Calu3 (cell line): ENCODE measurements around the gene CDK11B. TPM values are rescaled to one million over a fixed set of nuclear protein-coding genes. Genes with fewer than 3 reads are reported as not detected.

Experiments
- BruUV-seq: library from RNA; stranded (reverse); fragments of 400-500 nt; replicated peaks from 2 replicates; lab custom pipeline; 2021; lab: Mats Ljungman, UMichigan
- CTCF ChIA-PET: fragments of 300-600 bp; sonication (Branson Sonifier 250); formaldehyde crosslinking; loops from one replicate; lab custom pipeline; 2022; ENCODE audit warnings: antibody characterized with exemption; lab: Charles Lee
- DNase-seq: peaks from one replicate; pipeline ENCODE4 v3.0.0; 2022
- H3K27ac Mint-ChIP-seq: one replicate; pipeline ENCODE4 v1.8.0; 2022; ENCODE audit warnings: mixed read lengths; ENCODE audit not compliant: unreplicated experiment
- H3K27me3 Mint-ChIP-seq: one replicate; pipeline ENCODE4 v1.8.0; 2022; ENCODE audit warnings: mixed read lengths; ENCODE audit not compliant: unreplicated experiment
- H3K36me3 Mint-ChIP-seq: one replicate; pipeline ENCODE4 v1.8.0; 2022; ENCODE audit warnings: mild to moderate bottlenecking, moderate library complexity, mixed read lengths; ENCODE audit not compliant: insufficient read depth, unreplicated experiment
- H3K4me1 Mint-ChIP-seq: one replicate; pipeline ENCODE4 v1.8.0; 2022; ENCODE audit warnings: mild to moderate bottlenecking, low read depth, mixed read lengths; ENCODE audit not compliant: unreplicated experiment
- H3K4me3 Mint-ChIP-seq: one replicate; pipeline ENCODE4 v1.8.0; 2022; ENCODE audit warnings: mild to moderate bottlenecking, low read depth, moderate library complexity, mixed read lengths; ENCODE audit not compliant: unreplicated experiment
- H3K9me3 Mint-ChIP-seq: one replicate; pipeline ENCODE4 v1.8.0; 2022; ENCODE audit warnings: low read depth, mixed read lengths; ENCODE audit not compliant: unreplicated experiment
- CTCF ChIP-seq: fragments of 200-600 bp; IDR thresholded peaks from one replicate; pipeline ENCODE4 v1.8.0; 2022; ENCODE audit warnings: antibody characterized with exemption; ENCODE audit not compliant: unreplicated experiment
- intact Hi-C: fragments of 100-400 bp; cut with micrococcal nuclease; formaldehyde crosslinking; loops from one replicate; pipeline ENCODE4 v1.10.0; 2022; ENCODE audit not compliant: unreplicated experiment
- total RNA-seq: library from RNA; stranded (reverse); gene quantifications from 2 replicates; pipeline ENCODE4 v1.2.3, GENCODE V29; 2022

Gene CDK11B
- total RNA-seq, 1 experiment from 2014 or later: 24.2 TPM

GRCh38 chr1:1617925-1618324, 40.9 kb downstream of the CDK11B start:
- intact Hi-C loops: no loop called here
- Mint-ChIP-seq H3K4me1 (peaks cover 16% of the 10 kb centered on the region), H3K4me3 (no peak overlapping the region)

GRCh38 chr1:1617516-1617915, 41.3 kb downstream of the CDK11B start:
- Mint-ChIP-seq H3K27me3 (no peaks in the 10 kb centered on the region), H3K4me3 (peak overlapping the region; percentile 87), H3K27ac (no peak overlapping the region), H3K36me3 (peaks cover 27% of the 10 kb centered on the region), H3K9me3 (no peaks in the 10 kb centered on the region), H3K4me1 (peaks cover 16% of the 10 kb centered on the region)
- BruUV-seq: TSS peak; percentile 78
- intact Hi-C loops: no loop called here
- no peak for TF ChIP-seq CTCF
- DNase-seq: no peak
- CTCF ChIA-PET: no interaction called here

More at GRCh38 chr1:1617925-1618324, 40.9 kb downstream of the CDK11B start:
- Mint-ChIP-seq H3K27ac (no peak overlapping the region), H3K9me3 (no peaks in the 10 kb centered on the region), H3K36me3 (peaks cover 27% of the 10 kb centered on the region), H3K27me3 (no peaks in the 10 kb centered on the region)
- CTCF ChIA-PET: no interaction called here
- BruUV-seq: no TSS peak
- DNase-seq: no peak
- no peak for TF ChIP-seq CTCF

DNA sequence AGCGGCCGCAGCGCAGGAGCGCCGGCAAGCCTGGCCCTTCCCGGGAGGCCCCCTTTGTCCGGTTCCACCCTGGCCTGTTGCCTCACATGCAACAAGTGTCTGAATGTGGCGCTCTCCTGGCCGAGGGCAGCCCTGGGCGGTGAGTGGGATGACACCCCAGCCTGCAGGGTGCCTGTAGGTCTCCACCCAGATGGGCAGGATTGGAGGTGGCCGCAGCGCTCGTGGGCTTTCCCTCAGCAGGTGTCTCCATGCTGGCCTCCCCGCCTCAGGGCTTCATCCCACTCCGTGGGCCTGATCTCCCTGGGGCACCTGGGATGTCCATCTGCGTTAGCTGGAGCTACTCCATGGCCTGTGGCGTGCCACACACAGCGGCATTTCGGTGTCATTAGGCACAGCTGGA, 42.0 kb downstream of the CDK11B start:
- BruUV-seq: no TSS peak
- no peak for TF ChIP-seq CTCF
- intact Hi-C loops: no loop called here

DNA sequence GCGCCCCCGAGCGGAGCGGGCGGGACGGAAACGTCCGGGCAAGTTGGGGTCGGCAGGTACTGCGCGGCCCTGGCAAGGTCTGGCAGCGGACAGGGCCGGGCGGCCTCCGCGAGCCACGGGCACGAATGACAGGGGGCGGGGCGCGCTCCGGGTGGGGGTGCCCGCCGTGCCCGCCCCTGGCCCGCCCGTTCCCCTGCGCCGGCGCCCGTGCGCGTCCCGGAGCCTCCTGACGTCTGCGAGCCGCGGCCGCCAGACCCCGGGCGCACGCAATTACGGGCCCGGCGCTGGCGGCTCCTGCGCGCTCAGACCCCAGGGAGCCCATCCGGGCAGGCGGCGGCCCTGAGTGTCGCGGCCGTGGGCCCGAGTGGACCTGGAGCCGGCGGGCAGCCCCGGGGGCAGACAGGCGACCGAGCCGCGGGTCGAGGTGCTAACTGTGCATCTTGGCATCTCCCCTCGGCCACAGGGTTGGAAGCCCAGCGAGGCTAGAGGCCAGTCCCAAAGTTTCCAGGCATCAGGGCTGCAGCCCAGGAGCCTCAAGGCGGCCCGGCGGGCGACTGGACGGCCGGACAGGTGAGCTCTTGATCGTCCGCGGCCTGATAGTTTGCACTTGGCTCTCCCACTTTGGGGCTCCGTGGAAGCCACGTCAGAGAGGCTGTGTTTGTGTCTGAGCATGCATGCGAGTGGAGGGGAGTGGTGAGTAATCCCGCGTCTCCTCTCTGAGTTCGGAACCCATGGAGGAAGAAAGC, 42.6 kb downstream of the CDK11B start:
- H3K27ac Mint-ChIP-seq: no peak overlapping the region
- peaks cover 2% of the 10 kb centered on the region for H3K27me3 Mint-ChIP-seq
- intact Hi-C loops: no loop called here
- peaks cover 16% of the 10 kb centered on the region for H3K4me1 Mint-ChIP-seq
- CTCF ChIA-PET: no interaction called here
- peak overlapping the region; percentile 87 for H3K4me3 Mint-ChIP-seq
- BruUV-seq: no TSS peak
- H3K9me3 Mint-ChIP-seq: no peaks in the 10 kb centered on the region
- no peak for DNase-seq
- H3K36me3 Mint-ChIP-seq: peaks cover 27% of the 10 kb centered on the region
- no peak for TF ChIP-seq CTCF

More for the DNA sequence above, 42.0 kb downstream of the CDK11B start:
- H3K9me3 Mint-ChIP-seq: no peaks in the 10 kb centered on the region
- H3K27ac Mint-ChIP-seq: no peak overlapping the region
- H3K4me1 Mint-ChIP-seq: peaks cover 16% of the 10 kb centered on the region
- H3K27me3 Mint-ChIP-seq: no peaks in the 10 kb centered on the region
- H3K4me3 Mint-ChIP-seq: peak overlapping the region; percentile 87
- no peak for DNase-seq
- peaks cover 27% of the 10 kb centered on the region for H3K36me3 Mint-ChIP-seq
- CTCF ChIA-PET: no interaction called here
